Measurements from ENCODE around the gene KPNB1.

- no peak for TF ChIP-seq CTCF (tag by site-specific recombination; IDR thresholded peaks at IDR 0.05)
- no peak for TF ChIP-seq ZNF704 (tag by site-specific recombination; IDR thresholded peaks at IDR 0.05)
Observed at GRCh38 chr17:47715669-47716325, 66.1 kb downstream of the KPNB1 start.
